Activated CD4-positive, CD25-positive, alpha-beta regulatory T cell treated with anti-CD3 and anti-CD28 coated beads, Interleukin-2, amount 50 U/mL, for 72 hours (primary cell): Measurements from ENCODE around the gene CHFR.
"Not testable (repeated sequence)": the region's sequence is repeated elsewhere in the genome, so short reads cannot be mapped to it uniquely, and the experiment has no call there.

Experiments
- DNase-seq: peaks from one replicate; pipeline ENCODE4 v3.0.0; 2021

Gene CHFR

DNA sequence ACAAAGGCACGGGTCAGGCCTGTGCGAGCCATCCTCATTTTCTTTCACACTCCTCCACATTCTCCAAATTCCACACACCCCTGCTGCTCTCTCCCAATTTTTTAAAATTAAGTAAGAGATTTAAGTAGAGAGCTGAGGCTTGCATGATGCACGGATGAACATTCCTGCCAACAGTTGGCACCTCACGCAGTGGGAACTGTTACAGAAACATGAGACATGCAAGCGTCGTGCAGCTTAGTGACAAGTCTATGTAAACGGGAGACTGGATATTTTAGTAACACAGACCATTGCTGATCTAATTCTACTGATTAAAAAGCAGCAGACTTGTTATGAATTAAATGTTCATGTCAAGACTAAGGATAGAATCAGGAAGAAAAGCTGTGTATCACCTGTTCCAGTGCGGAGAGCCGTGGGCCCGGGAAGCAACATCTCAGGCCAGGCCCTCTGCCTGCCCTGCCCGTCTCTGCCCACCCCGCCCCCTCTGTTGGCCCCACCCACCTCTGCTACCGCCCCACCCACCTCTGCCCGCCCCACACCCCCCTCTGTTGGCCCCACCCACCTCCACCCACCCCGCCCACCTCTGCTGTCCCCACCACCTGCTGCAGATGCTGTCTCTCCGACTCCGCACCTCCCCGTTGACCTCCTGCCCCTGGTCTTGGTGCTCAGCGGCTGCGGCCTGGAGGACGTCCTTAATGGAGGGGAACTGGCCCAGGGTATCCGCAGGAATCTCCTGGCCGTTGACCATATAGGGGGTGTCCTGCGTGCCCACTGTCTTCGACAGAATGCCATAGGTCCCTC lies 79.9 kb downstream of the CHFR start:
- no peak for DNase-seq

DNA sequence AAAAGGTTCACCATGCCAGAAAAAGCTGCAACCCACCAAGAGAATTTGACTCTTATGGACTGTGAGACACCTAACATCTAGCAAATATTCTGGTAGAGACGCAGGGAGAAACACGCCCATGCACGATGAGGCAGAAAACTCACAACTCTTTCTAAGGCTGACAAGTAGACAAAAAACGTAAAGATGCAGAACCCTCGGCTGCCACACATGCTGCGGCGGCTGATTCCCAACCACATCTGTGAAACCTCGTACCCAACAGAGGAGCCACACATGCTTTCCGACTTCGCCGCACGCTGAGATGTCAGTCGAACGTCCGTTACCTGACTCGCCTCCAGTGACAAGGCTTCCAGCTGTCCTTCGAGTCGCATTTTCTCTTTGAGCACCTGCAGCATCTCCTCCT lies 80.5 kb downstream of the CHFR start:
- DNase-seq: no peak

DNA sequence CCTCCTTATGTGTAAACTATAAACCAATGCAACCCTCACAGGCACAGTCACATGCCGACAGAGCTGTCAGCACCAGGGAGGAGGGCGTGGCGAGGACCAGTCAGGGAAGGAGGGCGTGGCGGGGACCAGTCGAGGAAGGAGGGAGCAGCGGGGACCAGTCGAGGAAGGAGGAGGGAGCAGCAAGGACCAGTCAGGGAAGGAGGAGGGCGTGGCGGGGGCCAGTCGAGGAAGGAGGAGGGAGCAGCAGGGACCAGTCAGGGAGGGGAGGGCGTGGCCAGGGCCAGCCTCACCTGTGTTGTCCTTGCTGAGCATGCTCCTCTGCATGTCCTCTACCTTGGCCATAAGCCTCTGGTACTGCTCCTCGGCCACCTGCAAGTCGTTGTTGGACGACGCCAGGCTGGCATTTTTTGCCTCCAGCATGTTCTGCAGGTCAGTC lies 83.0 kb downstream of the CHFR start:
- DNase-seq: no peak

DNA sequence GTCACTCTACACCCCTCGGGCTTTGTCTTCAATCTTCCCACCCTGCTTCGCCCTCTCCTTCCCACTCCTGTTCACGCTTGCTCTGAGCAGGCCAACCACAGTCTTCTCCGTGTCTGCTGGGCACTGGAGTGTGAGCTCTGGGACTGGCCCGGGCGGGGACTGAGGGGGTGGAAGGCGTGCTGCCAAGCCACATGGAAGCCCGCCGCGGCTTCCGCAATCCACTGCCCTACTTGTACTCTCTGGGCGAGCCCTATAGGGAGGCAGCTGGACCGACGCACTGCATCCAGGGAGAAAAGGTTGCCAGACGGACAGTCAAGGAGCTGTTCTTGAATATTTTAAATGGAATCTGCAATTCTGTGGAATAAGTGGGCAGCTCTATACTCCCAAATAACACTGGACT lies 83.5 kb downstream of the CHFR start:
- no peak for DNase-seq

DNA sequence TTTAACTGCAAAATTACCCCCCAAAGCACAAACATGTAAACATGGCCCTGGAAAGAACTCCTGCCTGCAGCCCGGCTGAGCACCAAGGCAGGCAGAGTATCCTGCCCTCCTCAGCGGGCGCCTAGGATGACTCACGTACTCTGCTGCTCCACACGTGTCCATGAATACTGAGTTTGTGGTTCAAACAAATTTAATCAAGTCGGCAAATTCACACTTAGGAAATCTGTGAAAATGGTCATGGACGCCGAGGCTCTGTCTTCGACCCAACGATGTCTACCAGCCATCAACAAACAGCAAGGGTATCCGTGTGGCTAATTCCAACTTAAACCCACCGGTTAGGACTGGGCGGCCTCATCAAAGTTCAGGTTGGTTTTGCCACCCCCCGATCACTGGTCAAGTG lies 84.3 kb downstream of the CHFR start:
- no peak for DNase-seq

DNA sequence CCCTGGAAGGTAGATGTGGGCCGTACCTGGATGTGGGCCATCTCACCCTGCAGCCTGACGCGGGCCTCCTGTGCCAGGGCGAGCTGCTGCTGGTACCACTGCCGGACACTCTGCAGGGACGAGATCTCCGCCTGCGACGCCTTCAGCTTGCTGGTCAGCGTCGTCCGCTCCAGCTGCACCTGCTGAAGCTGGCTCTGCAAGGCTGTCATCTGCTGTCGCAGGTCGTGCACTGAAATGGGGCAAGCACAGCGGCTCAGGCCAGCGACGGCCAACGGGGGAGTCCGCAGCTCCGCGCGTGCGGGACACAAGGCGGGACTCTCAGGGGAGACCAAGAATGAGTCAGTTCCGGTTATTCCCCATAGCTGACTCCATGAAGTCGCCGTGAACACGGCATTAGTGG lies 85.7 kb downstream of the CHFR start:
- DNase-seq: no peak

DNA sequence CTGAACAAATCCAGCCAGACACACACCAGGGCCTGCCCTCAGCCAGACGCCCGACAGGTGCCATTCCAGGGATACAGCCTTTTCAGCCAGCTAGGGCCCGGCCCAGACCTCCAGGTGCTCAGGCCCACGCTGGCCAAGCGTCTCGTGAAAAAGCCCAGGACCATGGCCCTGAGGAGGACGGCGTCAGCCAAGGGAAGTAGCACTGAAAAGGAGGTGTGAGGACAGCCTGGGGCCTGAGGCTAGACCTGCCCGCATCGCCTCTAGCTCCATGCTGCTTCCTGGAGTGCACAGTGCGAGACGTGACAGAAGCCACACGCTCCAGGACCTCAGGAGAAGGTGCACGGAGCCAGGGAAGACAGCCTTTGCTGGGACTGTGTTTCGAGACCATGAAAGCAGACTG lies 88.6 kb downstream of the CHFR start:
- DNase-seq: no peak

DNA sequence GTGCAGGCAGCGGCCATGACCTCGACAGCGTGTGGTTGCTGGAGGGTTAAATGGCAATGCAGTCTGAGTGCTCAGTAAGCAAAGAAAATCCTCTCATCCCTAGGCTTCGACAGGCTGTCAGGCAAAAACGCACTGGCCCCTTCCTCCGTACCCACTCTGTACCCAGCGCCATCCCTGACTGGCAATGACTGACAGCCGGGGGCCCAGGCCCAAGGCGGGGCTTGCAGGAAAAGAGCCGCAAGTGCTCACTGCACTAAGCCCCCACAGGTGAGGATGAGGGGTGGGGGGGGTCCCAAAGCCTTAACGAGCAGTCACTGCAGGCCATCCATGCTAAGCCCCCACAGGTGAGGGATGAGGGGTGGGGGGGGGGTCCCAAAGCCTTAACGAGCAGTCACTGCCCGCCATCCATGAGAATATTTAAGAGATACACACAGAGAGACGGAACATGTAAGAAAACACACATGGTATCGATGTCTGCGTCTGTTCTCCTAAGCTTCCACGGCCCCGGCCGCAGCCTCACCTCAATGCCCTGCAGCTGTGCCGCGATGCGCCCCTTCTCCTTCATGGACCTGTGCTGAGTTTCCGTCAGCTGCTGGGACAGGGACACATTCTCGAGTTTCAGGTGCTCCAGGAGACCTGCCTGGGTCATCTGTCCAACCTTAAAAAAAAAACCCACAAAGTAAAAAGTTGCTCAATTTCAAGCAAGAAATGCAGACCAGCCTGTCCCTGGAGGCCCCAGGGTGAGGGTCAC lies 89.4 kb downstream of the CHFR start:
- DNase-seq: no peak

DNA sequence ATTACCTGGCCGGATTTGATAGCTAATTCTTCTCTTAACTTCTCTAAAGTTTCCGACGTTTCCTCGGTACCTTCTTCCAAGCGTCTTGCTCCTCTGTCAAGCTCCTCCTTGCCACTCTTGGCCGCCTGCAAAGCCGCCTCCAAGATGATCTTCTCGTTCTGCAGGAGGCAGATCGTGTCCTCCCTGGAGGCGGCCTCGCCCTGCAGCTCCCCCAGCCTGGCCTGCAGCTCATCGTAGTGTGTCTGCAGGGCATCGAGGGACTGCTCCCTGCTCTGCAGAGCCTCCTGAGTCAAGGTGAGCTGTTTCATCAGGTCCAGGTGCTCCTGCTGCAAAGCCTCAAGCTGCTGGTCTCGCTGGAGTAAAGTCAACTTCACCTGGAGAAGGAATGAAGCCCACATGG lies 91.6 kb downstream of the CHFR start:
- no peak for DNase-seq

DNA sequence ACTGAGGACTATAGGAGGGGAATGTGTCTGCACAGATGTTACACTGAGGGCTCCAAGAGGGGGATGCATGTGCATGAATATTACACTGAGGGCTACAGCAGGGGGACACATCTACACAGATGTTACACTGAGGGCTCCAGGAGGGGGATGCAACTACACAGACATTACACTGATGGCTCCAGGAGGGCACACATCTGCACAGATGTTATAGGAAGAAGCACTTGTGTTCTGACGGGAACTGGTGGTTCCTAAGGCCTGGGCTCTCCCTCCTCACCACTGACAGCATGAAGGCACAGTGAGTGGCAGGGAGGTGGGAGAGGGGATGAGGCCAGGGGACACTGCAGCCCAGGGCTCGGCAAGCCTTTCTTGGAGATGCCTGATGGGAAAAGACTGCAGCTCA lies 95.5 kb downstream of the CHFR start:
- not testable (repeated sequence) for DNase-seq

DNA sequence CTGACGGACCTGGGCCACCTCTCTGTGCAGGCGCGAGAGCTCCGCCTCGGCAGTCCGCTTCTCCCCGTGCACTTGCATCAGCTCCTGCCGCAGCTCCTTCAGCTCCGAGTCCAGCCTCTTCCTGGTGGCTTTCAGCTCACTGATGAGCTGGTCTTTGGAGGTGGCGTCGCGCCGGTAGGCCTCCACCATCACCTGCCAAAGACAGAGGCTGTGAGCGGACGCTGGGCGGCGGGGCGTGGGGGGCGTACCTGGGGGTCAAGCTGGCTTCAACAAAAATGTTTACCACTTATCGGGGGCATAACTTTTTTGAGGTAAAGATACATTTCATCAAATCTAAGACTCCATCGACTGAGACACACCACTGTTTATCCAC lies 98.3 kb downstream of the CHFR start:
- no peak for DNase-seq

DNA sequence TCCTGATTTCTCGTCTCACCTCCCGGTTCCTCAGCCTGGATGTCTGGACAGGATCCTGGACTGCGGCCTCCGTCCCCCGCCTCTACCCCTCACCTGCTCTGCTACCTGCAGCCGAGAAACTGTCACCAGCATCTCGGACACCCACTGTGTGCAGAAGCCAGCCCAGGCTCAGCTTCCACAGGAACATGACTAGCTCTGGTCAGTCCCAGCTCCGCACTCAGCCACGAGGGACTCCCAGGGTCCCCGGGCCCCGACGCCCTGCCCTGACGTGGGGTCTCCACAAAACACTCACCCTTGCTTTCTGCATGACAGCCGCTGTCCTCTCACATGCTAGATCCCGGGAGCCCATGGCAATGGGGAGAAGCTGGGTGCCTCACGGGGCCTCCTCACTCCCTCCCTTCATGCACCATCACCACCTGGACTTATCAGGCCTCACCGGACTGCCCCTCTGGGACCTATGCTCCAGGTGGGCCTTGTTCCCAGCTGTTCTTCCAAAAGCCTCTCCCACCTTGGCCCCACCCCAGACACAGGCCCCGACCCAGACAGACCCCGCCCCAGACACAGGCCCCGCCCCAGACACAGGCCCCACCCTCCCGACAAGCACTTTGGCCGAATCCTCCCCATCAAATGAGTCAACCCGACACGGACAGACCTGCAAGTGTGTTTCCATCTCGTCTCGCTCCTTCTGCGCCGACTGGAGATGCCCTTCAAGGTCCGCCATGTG lies 98.9 kb downstream of the CHFR start:
- no peak for DNase-seq

DNA sequence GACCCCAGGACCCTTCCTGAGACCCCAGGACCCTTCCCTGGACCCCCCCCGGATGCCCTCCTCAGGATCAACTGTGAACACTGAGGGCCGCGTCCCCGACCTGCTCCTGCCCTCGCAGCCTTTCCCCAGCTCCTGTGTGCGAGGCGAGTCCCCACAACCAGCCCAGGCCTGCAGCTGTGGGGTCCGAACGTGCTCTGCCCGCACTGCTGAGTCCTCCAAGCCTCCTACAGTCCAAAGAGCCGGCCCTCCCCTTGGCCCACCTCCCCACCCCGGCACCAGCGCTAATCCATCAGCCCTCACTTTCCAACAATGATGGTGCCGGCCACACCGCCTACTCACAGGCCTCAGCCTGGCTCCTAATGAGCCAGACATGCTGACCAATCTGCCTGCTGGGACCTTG lies 99.5 kb downstream of the CHFR start:
- no peak for DNase-seq

DNA sequence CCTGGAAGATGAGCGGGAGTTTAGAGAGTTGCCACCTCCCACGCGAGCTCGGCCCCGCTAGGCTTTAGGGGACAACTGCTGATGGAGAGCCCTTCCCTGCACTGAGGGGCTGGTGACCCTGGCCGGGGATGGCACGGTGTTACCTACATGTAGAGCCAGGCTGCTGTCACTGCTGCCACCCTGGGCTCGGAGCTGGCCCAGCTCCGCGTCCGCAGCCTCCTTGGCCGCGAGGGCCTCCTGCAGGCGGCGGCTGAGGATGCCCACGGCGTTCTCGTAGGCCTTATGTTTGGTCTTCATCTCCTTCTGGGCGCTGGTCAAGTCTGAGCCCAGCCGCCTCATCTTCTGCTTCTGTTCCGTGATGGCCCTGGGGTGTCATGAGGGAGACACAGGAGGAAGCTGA lies 101.2 kb downstream of the CHFR start:
- DNase-seq: no peak

DNA sequence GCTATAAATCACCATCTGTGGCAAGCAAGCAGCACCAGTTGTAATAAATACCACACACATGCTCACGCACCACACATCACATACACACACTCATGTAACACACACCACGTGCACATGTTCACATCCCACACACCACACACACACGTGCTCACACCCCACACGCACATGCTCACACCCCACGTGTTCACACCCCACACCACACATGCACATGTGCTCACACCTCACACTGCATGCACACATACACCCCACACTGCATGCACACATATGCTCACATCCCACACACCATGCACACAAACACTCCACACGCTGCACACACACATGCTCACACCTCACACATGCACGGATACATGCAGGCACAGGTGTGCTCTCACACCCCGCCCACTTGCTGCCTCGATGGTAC lies 102.8 kb downstream of the CHFR start:
- DNase-seq: no peak

DNA sequence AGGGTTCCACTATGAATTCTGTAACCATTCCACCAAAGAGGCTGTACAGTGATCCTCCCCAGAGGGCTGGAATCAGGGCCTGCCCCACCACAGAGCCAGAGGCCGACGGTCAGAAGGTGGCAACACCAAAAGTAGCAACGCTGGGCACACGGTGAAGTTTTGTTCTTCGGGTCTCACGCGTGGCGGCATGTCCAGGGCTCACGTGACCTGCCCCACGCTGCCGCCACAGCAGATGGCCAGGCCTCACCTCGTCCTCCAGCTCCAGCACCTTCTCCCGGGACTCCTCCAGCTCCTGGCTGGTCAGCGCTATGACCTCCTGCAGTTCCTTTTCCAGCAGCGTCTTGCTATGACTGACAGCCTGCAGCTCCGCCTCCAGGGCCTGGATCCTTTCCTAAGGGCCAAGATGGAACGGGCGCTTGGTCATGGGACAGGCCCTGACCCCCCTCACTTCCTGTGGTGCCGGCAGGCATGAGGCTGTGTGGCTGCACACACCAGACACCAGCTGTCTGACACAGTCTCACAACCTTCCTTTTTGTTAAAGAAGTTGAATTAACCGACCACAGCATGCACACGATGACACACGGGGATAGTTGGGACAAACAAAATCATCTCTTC lies 103.4 kb downstream of the CHFR start:
- DNase-seq: no peak
